ENCODE measurements around the gene CYP4F8.
"Not testable (repeated sequence)": the region's sequence is repeated elsewhere in the genome, so short reads cannot be mapped to it uniquely, and the experiment has no call there.

Gene CYP4F8

GRCh38 chr19:15644816-15645215 is 29.8 kb downstream of the CYP4F8 start:
- DNase-seq: no peak

GRCh38 chr19:15649526-15649925 is 34.5 kb downstream of the CYP4F8 start:
- DNase-seq: no peak

DNA sequence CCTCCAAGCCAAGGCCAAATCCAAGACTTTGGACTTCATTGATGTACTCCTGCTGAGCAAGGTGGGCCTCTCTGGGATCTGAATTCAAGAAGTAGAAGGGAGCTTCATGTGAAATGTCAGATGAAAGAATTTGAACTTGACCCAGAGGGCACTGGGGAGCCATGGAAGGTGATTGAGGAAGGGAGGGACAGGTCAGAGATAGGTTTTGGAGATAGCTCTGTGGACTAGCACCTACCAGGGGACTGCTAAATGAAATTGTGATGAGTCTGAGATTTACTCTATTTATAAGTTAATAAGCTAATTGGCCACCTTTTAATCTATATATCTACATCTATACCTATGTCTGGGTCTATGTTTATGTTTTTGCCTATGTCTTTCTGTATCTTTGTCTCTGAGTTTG is 35.1 kb downstream of the CYP4F8 start:
- not testable (repeated sequence) for DNase-seq

- no peak for DNase-seq
These were observed 36.8 kb downstream of the CYP4F8 start for GRCh38 chr19:15651791-15652190.

- no peak for DNase-seq
These were observed 37.7 kb downstream of the CYP4F8 start for GRCh38 chr19:15652559-15653278.

DNA sequence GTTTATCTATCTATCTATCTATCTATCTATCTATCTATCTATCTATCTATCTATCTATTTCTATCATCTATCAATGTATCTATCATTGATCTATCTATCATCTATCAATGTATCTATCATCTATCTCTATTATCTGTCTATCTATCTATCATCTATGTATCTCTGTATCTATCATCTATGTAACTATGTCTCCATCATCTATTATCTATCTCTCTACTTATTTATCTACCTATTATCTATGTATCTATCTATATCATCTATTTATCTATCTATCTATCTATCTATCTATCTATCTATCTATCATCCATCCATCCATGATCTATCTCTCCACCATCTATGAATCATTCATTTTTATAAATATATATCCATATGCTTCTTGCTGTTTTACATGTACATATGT is 41.4 kb downstream of the CYP4F8 start:
- no peak for DNase-seq

GRCh38 chr19:15663247-15663646 is 48.2 kb downstream of the CYP4F8 start:
- DNase-seq: no peak

DNA sequence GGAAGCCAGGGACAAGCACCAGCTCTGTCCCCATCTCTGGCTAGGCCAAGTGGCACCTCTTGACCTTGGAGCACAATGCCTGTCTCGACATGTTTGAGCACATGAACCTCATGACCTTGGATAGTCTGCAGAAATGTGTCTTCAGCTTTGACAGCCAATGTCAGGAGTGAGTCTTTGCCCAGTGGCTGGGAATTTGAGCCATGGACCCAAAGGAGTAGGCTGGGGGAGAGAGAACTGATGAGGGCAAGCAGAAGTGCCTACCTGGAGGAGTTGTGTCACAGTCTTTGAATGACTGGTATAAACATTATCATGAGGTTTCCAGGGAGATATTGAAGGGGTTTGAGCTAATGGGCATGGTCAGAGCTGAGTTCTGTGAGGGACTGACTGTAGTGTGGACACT is 51.2 kb downstream of the CYP4F8 start:
- no peak for DNase-seq

- no peak for DNase-seq
These were observed 51.9 kb downstream of the CYP4F8 start for GRCh38 chr19:15666883-15667282.

GRCh38 chr19:15669440-15669839 is 54.4 kb downstream of the CYP4F8 start:
- DNase-seq: no peak

DNA sequence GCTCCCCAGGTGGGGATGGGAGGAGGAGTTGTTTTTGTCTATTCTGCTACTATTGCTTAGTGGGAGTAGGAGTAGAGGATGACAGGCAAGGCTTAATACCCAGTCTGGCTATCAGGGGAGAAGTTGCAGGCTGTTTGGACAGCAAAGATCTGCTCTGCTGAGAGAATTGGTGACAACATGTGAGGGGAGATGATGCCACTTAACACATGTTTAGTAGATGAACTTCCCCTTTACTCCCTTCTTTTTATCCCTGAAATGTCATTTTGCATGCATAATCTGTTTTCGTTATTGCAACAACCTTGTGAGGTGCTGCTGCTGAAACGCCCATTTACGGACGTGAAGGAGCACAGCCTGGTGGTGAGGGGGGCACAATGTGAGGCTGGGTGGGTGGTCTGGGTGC is 54.9 kb downstream of the CYP4F8 start:
- no peak for DNase-seq

DNA sequence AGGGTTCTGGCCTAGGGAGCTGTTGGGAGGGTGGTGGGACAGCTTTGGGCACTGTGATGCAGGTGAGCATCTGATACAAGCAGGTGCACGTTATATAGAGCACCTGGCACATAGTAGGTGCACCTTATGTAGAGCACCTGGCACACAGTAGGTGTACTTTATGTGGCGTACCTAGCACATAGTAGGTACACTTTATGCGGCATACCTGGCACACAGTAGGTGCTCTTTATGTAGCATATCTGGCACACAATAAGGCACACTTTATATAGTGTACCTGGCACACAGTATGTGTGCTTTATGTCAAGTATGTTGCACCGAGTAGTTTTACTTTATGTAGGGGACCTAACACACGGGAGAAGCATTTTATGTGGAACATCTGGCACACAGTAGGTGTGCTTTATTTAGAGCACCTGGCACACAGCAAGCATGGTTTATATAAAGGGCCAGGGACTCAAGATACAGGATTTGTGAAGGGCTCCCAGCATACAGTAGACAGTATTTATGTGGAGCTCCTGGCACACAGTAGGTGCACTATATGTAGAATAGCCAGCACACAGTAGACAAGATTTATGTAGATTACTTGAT is 56.3 kb downstream of the CYP4F8 start:
- no peak for DNase-seq

GRCh38 chr19:15671891-15672579 is 57.0 kb downstream of the CYP4F8 start:
- no peak for DNase-seq

DNA sequence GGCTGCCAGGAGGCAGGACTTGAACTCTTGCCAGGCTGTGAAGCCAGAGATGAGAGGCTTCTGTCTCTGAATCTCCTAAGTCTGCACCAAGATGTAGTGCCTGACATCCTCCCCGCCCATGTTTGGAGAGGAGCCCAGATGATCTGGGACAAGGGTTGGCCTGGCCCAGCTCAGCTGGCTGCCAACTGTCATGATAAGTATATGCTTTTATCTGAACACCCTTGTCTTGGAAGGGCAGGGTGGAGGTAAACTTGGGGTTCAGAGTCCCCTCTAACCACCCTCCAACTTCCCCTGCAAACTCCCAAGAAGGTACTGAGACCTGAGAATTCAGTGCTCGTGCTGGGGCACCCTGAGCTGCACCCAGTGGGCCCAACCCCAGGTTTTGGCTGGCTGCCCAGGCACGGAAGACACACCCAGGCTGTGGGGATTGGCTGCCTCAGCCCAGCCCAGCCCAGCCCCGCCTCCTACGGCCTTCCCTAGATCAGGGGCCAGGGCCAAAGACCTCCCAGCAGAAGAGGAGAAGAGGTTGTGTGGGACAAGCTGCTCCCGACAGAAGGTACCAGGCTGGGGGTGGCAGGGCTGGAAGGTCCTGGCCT is 57.7 kb downstream of the CYP4F8 start, which contains the start of gene CYP4F12:
CYP4F12 (plus strand) TSS at position 508 of the 596 bp plus-strand sequence. CDS start 443 bp downstream, outside the sequence.
- DNase-seq: no peak

DNA sequence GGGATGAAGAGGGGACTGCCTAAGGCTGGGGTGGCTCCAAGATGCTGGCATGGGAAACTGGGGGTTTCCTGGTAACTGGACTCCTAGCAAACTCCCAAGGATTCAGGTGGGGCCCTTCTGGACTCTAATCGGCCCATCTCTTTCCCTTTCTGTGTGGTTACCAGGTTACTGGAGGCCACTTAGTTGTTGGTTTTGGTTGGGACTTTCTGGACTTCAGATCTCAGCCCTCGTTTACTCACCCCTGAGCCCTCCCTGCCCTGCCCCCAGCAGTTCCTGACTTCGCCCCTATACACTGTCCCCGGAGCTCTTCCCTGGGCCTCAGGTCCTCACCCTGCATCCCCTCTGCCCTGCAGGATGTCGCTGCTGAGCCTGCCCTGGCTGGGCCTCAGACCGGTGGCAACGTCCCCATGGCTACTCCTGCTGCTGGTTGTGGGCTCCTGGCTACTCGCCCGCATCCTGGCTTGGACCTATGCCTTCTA is 58.2 kb downstream of the CYP4F8 start:
- no peak for DNase-seq

DNA sequence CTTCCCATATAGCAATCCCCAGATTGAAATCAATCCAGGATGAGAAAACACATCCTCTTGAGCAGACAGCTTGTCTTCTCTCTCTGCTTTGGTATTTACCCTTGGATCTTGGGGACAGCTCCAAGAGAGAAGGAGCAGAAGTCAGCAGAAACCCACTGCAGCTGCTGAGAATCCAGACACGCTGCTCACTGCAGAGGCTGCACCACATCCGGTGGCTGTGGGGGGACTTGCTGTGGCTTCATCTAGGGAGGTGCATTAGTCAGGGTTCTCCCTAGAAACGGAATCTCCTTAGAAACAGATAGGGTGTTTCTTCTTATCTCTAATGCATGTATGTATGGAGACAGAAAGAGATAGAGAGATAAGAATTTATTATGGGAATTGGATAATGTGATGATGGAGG is 60.5 kb downstream of the CYP4F8 start:
- no peak for DNase-seq

DNA sequence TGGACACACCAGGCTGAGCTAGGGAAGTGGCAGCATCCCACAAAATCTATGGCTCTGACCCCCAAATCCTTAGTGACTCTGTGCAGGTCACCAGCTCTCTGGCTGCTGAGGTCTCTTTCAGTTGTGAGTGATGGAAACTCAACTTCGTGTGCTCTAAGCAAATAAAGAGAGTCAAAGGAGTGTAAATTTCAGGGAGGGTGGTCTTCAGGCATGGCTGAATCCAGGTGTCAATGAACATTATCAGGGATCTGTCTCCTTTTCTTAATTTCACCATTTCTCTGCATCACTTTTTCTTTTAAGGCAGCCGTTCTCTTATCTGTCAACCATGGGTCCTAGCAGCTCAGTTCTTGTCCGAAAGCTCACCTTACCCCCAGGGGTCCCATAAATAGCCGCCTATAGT is 64.1 kb downstream of the CYP4F8 start:
- no peak for DNase-seq

DNA sequence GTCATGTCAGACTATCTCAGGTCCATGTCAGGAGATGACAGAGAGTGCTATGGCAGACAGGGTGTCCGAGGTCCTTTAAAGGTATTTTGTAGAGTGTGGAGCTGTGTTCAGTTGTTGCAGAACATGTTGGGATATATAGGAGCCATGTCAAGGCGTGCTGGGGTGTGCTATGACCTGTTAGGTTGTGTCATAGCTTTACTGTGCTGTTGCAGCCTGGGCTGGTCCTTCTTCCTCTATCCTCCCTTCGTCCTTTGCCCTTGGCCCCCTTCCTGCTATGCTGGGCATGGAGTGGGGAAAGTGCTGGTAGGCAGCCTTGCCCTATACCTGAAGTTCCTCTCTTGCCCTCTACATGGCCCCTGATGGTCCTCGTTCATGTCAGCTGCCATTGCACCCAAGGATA is 64.8 kb downstream of the CYP4F8 start:
- DNase-seq: not testable (repeated sequence)

Measured in activated T-cell treated with anti-CD3 and anti-CD28 coated beads, Interleukin-2, amount 50 U/mL, for 48 hours (primary cell).